ENCODE data around the gene ZNG1E.
"Not testable (repeated sequence)": the region's sequence is repeated elsewhere in the genome, so short reads cannot be mapped to it uniquely, and the experiment has no call there.

Gene ZNG1E

DNA sequence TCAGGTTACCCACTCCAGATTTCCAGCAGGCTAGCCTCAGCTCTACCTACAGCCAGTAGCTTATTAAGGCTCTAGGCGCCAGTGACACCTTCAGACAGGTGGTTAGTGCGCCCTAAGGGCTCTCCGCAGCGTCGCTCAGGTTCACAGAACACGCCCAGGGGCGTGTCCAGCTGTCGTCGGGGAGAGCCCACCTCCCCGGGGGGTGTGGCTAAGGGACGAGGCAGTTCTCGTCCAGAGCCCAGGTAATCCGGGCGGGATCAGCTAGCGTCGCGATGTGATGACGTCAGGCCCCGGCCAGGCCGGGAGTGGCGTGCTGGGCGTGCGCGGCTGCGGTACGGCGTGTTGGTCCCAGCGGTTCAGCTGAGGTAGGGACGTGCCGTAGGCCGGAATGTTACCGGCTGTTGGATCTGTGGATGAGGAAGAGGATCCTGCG lies at the start of gene ZNG1E:
ZNG1E (plus strand) TSS at position 340 of the 433 bp plus-strand sequence; CDS start at position 389, 49 bp downstream.
- DNase-seq = peak; percentile 33

DNA sequence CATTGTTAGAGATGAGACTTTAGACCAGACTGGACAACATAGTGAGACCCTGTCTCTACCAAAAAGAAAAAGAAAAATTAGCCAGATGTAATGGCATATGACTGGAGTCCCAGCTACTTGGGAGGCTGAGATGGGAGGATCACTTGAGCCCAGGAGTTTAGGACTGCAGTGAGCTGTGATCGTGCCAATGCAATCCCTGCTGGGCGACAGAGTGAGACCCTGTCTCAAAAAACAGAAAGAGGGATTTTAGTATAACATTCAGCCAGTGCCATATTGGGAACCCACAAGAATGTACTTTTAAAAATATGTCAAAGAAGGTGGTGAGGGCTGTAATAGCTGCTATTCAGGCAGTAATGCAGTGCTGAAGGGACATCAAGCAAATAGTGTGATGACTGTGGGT lies 2.1 kb upstream of the ZNG1E start:
- DNase-seq = not testable (repeated sequence)

DNA sequence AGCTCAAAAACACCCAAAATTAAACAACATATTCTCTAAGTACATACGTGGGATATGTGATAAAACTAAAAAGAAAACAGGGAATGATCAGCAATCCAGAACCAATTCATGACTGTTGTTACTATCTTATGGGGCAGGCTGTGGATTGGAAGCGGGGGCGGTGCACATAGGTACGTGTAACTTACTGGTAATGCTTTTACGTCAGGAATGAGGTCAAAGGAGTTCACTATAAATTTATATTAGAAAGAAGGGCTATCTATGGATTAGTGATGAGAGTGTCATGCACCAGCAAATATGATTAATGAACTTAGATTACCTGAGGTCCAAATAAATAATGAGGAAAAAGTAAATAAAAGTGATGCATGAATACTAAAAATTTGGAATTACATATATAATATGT lies 710 bp upstream of the ZNG1E start:
- not testable (repeated sequence) for DNase-seq

DNA sequence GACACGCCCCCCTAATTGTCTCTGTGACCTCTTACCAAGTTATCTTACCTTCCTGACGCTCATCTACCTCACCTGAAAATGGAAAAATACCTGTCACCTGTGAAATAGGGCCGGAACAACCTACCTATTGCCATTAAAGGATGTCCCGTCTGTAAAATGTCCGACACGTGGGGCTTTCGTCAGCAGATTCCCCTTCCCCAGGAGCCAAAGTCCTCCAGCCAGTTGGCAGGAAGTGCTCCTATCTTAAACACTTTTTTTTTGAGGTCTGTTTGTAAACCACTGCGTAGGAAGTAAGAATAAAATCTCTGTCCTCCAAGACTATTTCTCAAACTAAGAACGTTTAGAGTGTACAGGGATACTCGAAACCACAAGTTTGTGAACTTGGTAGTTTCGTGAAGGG lies 661 bp downstream of the ZNG1E start:
- not testable (repeated sequence) for DNase-seq

DNA sequence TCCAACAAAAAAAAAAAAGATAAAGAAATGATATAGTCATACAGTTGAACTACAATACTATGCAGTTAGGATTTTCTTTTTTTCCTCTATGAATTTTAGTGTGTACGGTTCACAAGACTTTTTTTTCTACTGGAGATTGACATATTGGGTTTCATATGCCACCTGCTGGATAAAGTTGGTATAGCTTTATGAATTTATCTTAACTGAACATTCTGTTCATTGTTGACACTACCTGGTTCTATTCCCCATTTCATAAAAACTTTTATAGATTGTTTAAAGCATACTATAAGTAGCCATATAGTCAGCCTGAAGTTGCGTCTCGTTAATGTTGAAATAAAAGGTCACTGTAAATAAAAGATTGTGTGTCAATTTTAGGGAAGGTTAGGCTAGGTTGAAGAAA lies 2.8 kb downstream of the ZNG1E start:
- not testable (repeated sequence) for DNase-seq

DNA sequence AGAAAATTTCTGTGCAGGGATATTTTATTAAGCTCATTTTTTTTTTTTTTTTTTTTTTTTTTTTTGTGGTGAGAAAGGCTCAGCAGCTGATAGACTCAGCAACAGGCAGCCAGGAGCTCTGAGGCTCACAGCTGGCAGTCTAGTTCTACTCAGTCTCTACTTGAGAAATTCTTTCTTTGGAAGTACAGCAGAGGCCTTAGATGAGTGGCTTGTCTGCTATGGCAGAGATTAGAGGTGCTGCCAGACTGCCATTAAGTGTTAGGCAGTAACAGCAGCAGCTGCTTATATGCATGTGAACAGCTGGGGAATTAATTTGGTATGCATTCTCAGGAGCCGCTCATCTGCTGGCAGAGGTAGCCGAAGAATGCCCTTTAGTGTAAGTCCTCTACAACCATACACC lies 27.8 kb downstream of the ZNG1E start:
- not testable (repeated sequence) for DNase-seq

DNA sequence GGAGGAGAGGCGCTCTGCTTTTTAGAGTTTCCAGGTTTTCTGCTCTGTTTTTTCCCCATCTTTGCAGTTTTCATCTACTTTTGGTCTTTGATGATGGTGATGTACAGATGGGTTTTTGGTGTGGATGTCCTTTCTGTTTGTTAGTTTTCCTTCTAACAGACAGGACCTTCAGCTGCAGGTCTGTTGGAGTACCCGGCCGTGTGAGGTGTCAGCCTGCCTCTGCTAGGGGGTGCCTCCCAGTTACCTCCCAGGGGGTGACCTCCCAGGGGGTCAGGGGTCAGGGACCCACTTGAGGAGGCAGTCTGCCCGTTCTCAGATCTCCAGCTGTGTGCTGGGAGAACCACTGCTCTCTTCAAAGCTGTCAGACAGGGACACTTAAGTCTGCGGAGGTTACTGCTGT lies 38.7 kb downstream of the ZNG1E start:
- not testable (repeated sequence) for DNase-seq

DNA sequence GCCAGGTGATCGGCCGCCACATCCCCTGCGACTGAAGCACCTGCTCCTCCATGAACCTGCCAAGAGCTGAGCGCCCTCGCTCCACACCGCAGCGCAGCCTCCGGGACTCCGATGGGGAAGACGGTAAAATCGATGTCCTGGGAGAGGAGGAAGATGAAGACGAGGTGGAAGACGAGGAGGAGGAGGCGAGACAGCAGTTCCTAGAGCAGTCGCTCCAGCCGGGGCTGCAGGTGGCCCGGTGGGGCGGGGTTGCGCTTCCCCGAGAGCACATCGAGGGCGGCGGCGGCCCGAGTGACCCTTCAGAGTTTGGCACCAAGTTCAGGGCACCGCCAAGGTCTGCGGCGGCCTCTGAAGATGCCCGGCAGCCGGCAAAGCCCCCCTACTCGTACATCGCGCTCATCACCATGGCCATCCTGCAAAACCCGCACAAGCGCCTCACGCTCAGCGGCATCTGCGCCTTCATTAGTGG lies 61.4 kb downstream of the ZNG1E start, which contains the start of gene FOXD4L4:
FOXD4L4 (plus strand) TSS at position 51 of the 469 bp plus-strand sequence; CDS start at position 51, 0 bp downstream.
- not testable (repeated sequence) for DNase-seq

DNA sequence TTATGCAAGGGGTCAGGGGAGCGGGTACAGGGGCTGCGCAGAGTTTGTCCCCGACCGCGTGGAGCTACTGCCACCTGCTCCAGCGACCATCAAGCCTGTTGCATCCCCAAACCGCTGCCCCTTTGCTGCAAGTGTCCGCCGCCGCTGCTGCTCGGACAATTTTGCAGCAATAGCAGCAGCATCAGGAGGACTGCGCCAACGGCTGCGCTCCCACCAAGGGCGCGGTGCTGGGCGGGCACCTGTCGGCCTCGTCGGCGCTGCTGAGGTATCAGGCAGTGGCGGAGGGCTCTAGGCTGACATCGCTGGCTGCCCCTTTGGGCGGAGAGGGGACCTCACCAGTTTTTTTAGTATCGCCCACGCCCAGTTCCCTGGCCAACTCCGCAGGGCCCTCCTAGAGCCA lies 62.4 kb downstream of the ZNG1E start:
- DNase-seq = not testable (repeated sequence)
